CD14-positive monocyte (primary cell): ENCODE measurements around the gene H19. TPM values are rescaled to one million over a fixed set of nuclear protein-coding genes. Genes with fewer than 3 reads are reported as not detected.

Experiments
- DNase-seq, 3 donors: peaks; one replicate each; pipeline ENCODE4 v3.0.0-alpha.2; 2011 to 2022
- H2AFZ ChIP-seq: 2 replicates; pipeline ENCODE4 v1.6.0; 2012; ENCODE audit warnings: mild to moderate bottlenecking, low read depth, low read length, inconsistent platforms; ENCODE audit not compliant: insufficient read depth, poor library complexity, severe bottlenecking
- H3K27ac ChIP-seq, 2 donors: 1 replicate in 1 of 2; 2 replicates in 1 of 2; pipeline ENCODE4 v1.5.1; 2012 to 2013; ENCODE audit warnings: low read length in 2 of 2, control low read depth in 1 of 2, inconsistent platforms in 1 of 2, low read depth in 1 of 2, mild to moderate bottlenecking in 1 of 2
- H3K27me3 ChIP-seq, 2 donors: one replicate each; pipeline versions ENCODE4 v1.6.0 to v1.6.1; 2011 to 2013; ENCODE audit warnings: low read length in 2 of 2; ENCODE audit not compliant: control insufficient read depth in 2 of 2, insufficient read depth in 2 of 2
- H3K36me3 ChIP-seq, 2 donors: replicated peaks in 1 of 2; 1 replicate in 1 of 2; 2 replicates in 1 of 2; pipeline versions ENCODE4 v1.5.1 to v1.6.1; 2012 to 2013; ENCODE audit warnings: low read length in 2 of 2, control low read depth in 1 of 2, inconsistent platforms in 1 of 2, mild to moderate bottlenecking in 1 of 2; ENCODE audit not compliant: insufficient read depth in 2 of 2, control insufficient read depth in 1 of 2
- H3K4me1 ChIP-seq, 2 donors: 1 replicate in 1 of 2; 2 replicates in 1 of 2; pipeline versions ENCODE4 v1.5.1 to v1.6.1; 2012 to 2013; ENCODE audit warnings: low read length in 2 of 2, control low read depth in 1 of 2, inconsistent platforms in 1 of 2, mild to moderate bottlenecking in 1 of 2, moderate library complexity in 1 of 2; ENCODE audit not compliant: insufficient read depth in 2 of 2, control insufficient read depth in 1 of 2
- H3K4me2 ChIP-seq: replicated peaks from 2 replicates; pipeline ENCODE3; 2012; ENCODE audit warnings: low read length, moderate library complexity, mild to moderate bottlenecking; ENCODE audit not compliant: poor library complexity, severe bottlenecking; ENCODE audit errors: extremely low read depth
- H3K4me3 ChIP-seq, 3 experiments: fragments of 200-600 bp in 1 of 3; sonication (generic) in 1 of 3; replicated peaks in 1 of 3; 1 replicate in 2 of 3; 2 replicates in 1 of 3; pipeline ENCODE4 v1.5.1; 2011 to 2013; ENCODE audit warnings: low read length in 3 of 3, mild to moderate bottlenecking in 3 of 3, control low read depth in 2 of 3, low read depth in 2 of 3, inconsistent platforms in 1 of 3, moderate library complexity in 1 of 3
- H3K79me2 ChIP-seq: 2 replicates; pipeline ENCODE4 v1.6.0; 2012; ENCODE audit warnings: mild to moderate bottlenecking, control low read depth, inconsistent platforms, low read length, moderate library complexity; ENCODE audit not compliant: insufficient read depth
- H3K9ac ChIP-seq: 2 replicates; pipeline ENCODE4 v1.6.0; 2017; ENCODE audit warnings: low read length, mild to moderate bottlenecking; ENCODE audit not compliant: insufficient read depth, poor library complexity, severe bottlenecking
- H3K9me3 ChIP-seq, 2 donors: replicated peaks in 1 of 2; 1 replicate in 1 of 2; 2 replicates in 1 of 2; pipeline versions ENCODE4 v1.5.1 to v1.6.1; 2012 to 2013; ENCODE audit warnings: low read length in 2 of 2, control low read depth in 1 of 2; ENCODE audit not compliant: control insufficient read depth in 1 of 2, insufficient read depth in 1 of 2
- H4K20me1 ChIP-seq: 2 replicates; pipeline ENCODE4 v1.6.0; 2012; ENCODE audit warnings: mild to moderate bottlenecking, low read length, control low read depth, moderate library complexity; ENCODE audit not compliant: insufficient read depth
- H3K27ac Mint-ChIP-seq, 7 donors: one replicate each; pipeline ENCODE4 v1.8.0; 2020; ENCODE audit warnings: mild to moderate bottlenecking in 7 of 7, mixed read lengths in 7 of 7, moderate library complexity in 6 of 7, inconsistent platforms in 2 of 7
- H3K27me3 Mint-ChIP-seq, 3 donors: one replicate each; pipeline ENCODE4 v1.8.0; 2021 to 2022; ENCODE audit warnings: low read depth in 3 of 3, mild to moderate bottlenecking in 3 of 3, mixed read lengths in 3 of 3, moderate library complexity in 3 of 3, inconsistent platforms in 1 of 3
- H3K36me3 Mint-ChIP-seq, 2 donors: one replicate each; pipeline ENCODE4 v1.8.0; 2020; ENCODE audit warnings: mixed read lengths in 2 of 2, inconsistent platforms in 1 of 2, mild to moderate bottlenecking in 1 of 2
- H3K4me1 Mint-ChIP-seq: one replicate; pipeline ENCODE4 v1.8.0; 2020; ENCODE audit warnings: mild to moderate bottlenecking, mixed read lengths
- H3K4me3 Mint-ChIP-seq, 2 donors: one replicate each; pipeline ENCODE4 v1.8.0; 2020; ENCODE audit warnings: mild to moderate bottlenecking in 2 of 2, mixed read lengths in 2 of 2, moderate library complexity in 1 of 2
- H3K9me3 Mint-ChIP-seq, 7 donors: one replicate each; pipeline ENCODE4 v1.8.0; 2020 to 2022; ENCODE audit warnings: mixed read lengths in 7 of 7, mild to moderate bottlenecking in 6 of 7, moderate library complexity in 6 of 7, inconsistent platforms in 2 of 7
- CTCF ChIP-seq: fragments of 200-600 bp; IDR thresholded peaks from one replicate; pipeline ENCODE4 v1.8.0; 2022; ENCODE audit warnings: antibody characterized with exemption, mild to moderate bottlenecking
- WGBS: methylation state at CpG from one replicate; pipeline ENCODE4 v1.1.5; 2013; ENCODE audit warnings: missing lambda C conversion rate; ENCODE audit not compliant: insufficient coverage; 5-methylcytosine and 5-hydroxymethylcytosine counted together
- intact Hi-C, 2 donors: fragments of 100-400 bp; cut with micrococcal nuclease; formaldehyde crosslinking; loops; one replicate each; pipeline versions ENCODE4 v1.15.0 to v1.15.1; 2023
- polyA plus RNA-seq, 3 donors: library from polyadenylated mRNA; depleted of rRNA in 1 of 3; unstranded in 2 of 3; stranded (reverse) in 1 of 3; fragments of 300-500 nt in 2 of 3; fragments of >200 nt in 1 of 3; fragmentation: Illumina TruSeq in 2 of 3; gene quantifications; 1 replicate in 2 of 3; 2 replicates in 1 of 3; pipeline ENCODE4 v1.2.3, GENCODE V29; 2012 to 2021

The H19 gene
- polyA plus RNA-seq, 3 donors, result 0.47 TPM; not detected in 2

DNA sequence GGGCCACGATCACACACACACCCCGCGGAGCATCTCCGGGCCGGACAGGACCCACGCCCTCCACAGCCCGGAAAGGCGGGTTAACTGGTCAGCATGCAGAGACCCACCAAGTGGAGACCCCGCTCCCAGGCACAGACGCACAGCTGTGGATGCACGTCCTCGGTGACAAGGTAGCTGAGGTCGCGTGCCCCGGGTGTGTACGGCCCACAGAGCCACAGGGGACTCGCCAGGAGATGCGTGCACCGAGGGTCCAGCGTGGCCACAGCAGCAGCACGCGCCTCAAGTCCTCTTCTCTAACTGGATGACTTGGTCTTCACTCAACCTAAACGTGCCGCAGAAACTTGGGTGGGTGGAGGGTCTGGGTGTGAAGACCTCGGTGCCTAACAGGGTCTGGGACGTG is 5.5 kb downstream of the H19 start:
- Histone ChIP-seq H3K27me3 (no peaks in the 10 kb centered on the region), H3K9ac (no peak overlapping the region), H3K9me3 (no peaks in the 10 kb centered on the region), H3K4me3 (no peak overlapping the region), H3K4me1 (no peaks in the 10 kb centered on the region), H3K79me2 (no peaks in the 10 kb centered on the region), H3K36me3 (no peaks in the 10 kb centered on the region), H3K27ac (no peak overlapping the region), H4K20me1 (no peaks in the 10 kb centered on the region), H2AFZ (no peak overlapping the region), H3K4me2 (no peak overlapping the region)
- WGBS, result 95% methylated on average over 4 of the region's 26 CpGs
- Mint-ChIP-seq H3K4me3 (no peak overlapping the region), H3K9me3 (no peaks in the 10 kb centered on the region), H3K27ac (no peak overlapping the region), H3K4me1 (no peaks in the 10 kb centered on the region), H3K36me3 (no peaks in the 10 kb centered on the region), H3K27me3 (peaks cover 0 to 2% (median 1%) of the 10 kb centered on the region in 3 donors)
- DNase-seq, result no peak
- intact Hi-C loops, result no loop called here
- TF ChIP-seq CTCF, result no peak

DNA sequence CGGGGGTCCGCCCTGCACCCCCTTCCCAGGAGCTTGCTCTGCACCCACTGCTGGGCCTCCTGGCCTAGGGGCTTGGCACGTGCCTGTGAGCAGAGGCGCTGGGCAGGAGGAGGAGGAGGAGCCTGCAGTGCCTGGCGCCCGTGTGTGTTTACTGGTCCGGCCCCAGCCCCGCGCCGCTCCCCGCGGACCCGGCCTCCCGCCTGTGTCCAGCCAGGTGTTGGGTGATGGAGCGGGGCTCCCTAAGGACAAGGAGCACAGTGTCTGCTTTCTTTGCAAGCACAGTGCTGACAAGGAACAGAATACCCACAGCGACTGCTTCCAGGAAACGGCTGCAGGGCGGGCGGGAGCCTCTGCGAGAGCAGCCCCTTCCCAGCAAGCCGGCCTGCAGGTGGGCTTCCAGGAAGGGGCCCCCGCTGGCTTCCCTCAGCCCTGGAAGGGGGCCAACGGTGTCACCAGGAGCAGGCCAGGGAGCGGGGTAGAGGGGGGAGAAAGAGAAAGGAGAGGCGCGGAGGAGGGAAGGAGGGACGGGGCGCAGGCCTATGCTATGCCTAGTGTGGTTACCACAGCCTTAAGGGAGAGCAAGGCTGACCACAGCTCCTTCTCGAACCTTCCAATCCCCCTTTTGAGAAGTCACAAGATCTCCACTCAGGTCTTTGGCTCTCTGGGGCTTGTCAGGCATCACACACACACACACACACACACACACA is 6.6 kb downstream of the H19 start:
- Histone ChIP-seq H2AFZ (no peak overlapping the region), H3K27ac (no peak overlapping the region), H3K27me3 (no peaks in the 10 kb centered on the region), H3K9ac (no peak overlapping the region), H3K4me3 (no peak overlapping the region), H3K4me2 (no peak overlapping the region), H3K36me3 (no peaks in the 10 kb centered on the region), H3K9me3 (no peaks in the 10 kb centered on the region), H3K79me2 (no peaks in the 10 kb centered on the region), H4K20me1 (no peaks in the 10 kb centered on the region), H3K4me1 (no peaks in the 10 kb centered on the region)
- H3K4me3 Mint-ChIP-seq, result no peak overlapping the region
- no peak overlapping the region for H3K27ac Mint-ChIP-seq
- peaks cover 0 to 2% (median 1%) of the 10 kb centered on the region in 3 donors for H3K27me3 Mint-ChIP-seq
- H3K4me1 Mint-ChIP-seq, result no peaks in the 10 kb centered on the region
- H3K9me3 Mint-ChIP-seq, result no peaks in the 10 kb centered on the region
- TF ChIP-seq CTCF, result no peak
- no peaks in the 10 kb centered on the region for H3K36me3 Mint-ChIP-seq
- intact Hi-C loops, result no loop called here
- DNase-seq, result no peak
- no CpG with 5 or more reads among the region's 29 CpGs for WGBS
